Measurements from ENCODE around the gene TNC.

GRCh38 chr9:115046199-115046598 lies 71.8 kb downstream of the TNC start:
- TF ChIP-seq CTCF (IDR thresholded peaks at IDR 0.05) (no peak), EZH2 (IDR thresholded peaks at IDR 0.05; ENCODE audit: borderline replicate concordance, insufficient read depth, low read depth, low read length, poor library complexity, severe bottlenecking) (no peak)

All from B cell (primary cell).